ENCODE data around the gene NBPF3.

GRCh38 chr1:21392587-21393263, 47.2 kb upstream of the NBPF3 start:
- TF ChIP-seq POLR2A (IDR thresholded peaks at IDR 0.05) (no peak), CTCF (IDR thresholded peaks at IDR 0.05) (no peak)
